Keratinocyte (primary cell): ENCODE results near the gene GANC.

ENCODE experiments used
- CTCF ChIP-seq, 3 experiments: IDR thresholded peaks in 1 of 3; conservative IDR thresholded peaks in 1 of 3; optimal IDR thresholded peaks in 1 of 3; 2 replicates in 2 of 3; 3 replicates in 1 of 3; pipeline versions ENCODE3 to v1.5.1; 2011; ENCODE audit warnings: low read length in 3 of 3, mild to moderate bottlenecking in 3 of 3, moderate library complexity in 2 of 3, control low read depth in 1 of 3, inconsistent platforms in 1 of 3; ENCODE audit not compliant: insufficient read depth in 2 of 3; ENCODE audit errors: extremely low read depth in 1 of 3
- EZH2 ChIP-seq: IDR thresholded peaks from one replicate; pipeline ENCODE4 v1.6.1; 2012; ENCODE audit warnings: inconsistent platforms, mild to moderate bottlenecking, low read length, moderate library complexity

GRCh38 chr15:42401544-42402454 is 128.8 kb downstream of the GANC start:
- no peak for TF ChIP-seq CTCF (optimal IDR thresholded peaks at IDR 0.05 in 1 of 3, IDR thresholded peaks at IDR 0.05 in 1 of 3, conservative IDR thresholded peaks at IDR 0.05 in 1 of 3; ENCODE audit: extremely low read depth in 1 of 3, insufficient read depth in 2 of 3, low read length in 3 of 3)
- no peak for TF ChIP-seq EZH2
